COR-L47 (cell line): ENCODE results near the gene IDH3A.
A peak's percentile ranks its signal among the peaks of the same experiment; 100 is the strongest.
"Not testable (repeated sequence)": the region's sequence is repeated elsewhere in the genome, so short reads cannot be mapped to it uniquely, and the experiment has no call there.

Source experiments
- DNase-seq: peaks from one replicate; lab custom pipeline; 2025; lab: John Stamatoyannopoulos, UW

IDH3A gene

GRCh38 chr15:78129077-78129750 lies 19.9 kb upstream of the IDH3A start:
- DNase-seq = no peak

GRCh38 chr15:78129751-78130287 lies 19.3 kb upstream of the IDH3A start:
- DNase-seq = no peak

GRCh38 chr15:78130466-78131294 lies 18.5 kb upstream of the IDH3A start:
- DNase-seq = no peak

GRCh38 chr15:78131295-78132061 lies 17.7 kb upstream of the IDH3A start, which contains the start of gene CIB2:
Gene CIB2, minus strand, starts transcription at chr15:78131445. Its CDS starts 230 bp downstream, at chr15:78131215.
- peak; percentile 44 for DNase-seq

- no peak for DNase-seq
These were observed 15.4 kb upstream of the IDH3A start for GRCh38 chr15:78133801-78134200.

GRCh38 chr15:78139578-78139977 lies 9.6 kb upstream of the IDH3A start:
- no peak for DNase-seq

- no peak for DNase-seq
These were observed 8.9 kb upstream of the IDH3A start for GRCh38 chr15:78140292-78140691.

- DNase-seq = no peak
These were observed 6.8 kb upstream of the IDH3A start for GRCh38 chr15:78142332-78142731.

- no peak for DNase-seq
These were observed 2.6 kb upstream of the IDH3A start for GRCh38 chr15:78146425-78147154.

GRCh38 chr15:78147566-78147965 lies 1.6 kb upstream of the IDH3A start:
- no peak for DNase-seq

GRCh38 chr15:78148392-78149067 lies 632 bp upstream of the IDH3A start:
- no peak for DNase-seq

GRCh38 chr15:78149805-78150751 lies 916 bp downstream of the IDH3A start:
- DNase-seq = peak; percentile 66

- not testable (repeated sequence) for DNase-seq
These were observed 1.9 kb downstream of the IDH3A start for GRCh38 chr15:78151075-78151474.

- DNase-seq = no peak
These were observed 5.8 kb downstream of the IDH3A start for GRCh38 chr15:78154955-78155354.

- DNase-seq = no peak
These were observed 6.3 kb downstream of the IDH3A start for GRCh38 chr15:78155355-78155939.

- no peak for DNase-seq
These were observed 7.5 kb downstream of the IDH3A start for GRCh38 chr15:78156653-78157052.

GRCh38 chr15:78157203-78157602 lies 8.0 kb downstream of the IDH3A start:
- no peak for DNase-seq

- no peak for DNase-seq
These were observed 10.2 kb downstream of the IDH3A start for GRCh38 chr15:78159395-78159794.

- DNase-seq = no peak
These were observed 12.9 kb downstream of the IDH3A start for GRCh38 chr15:78162038-78162437.
